ENCODE data around the gene ATP10B. TPM values are rescaled to one million over a fixed set of nuclear protein-coding genes. Genes with fewer than 3 reads are reported as not detected.

The ATP10B gene
- total RNA-seq, 2 donors from 2014 or later: 0.99 TPM; not detected in 1

DNA sequence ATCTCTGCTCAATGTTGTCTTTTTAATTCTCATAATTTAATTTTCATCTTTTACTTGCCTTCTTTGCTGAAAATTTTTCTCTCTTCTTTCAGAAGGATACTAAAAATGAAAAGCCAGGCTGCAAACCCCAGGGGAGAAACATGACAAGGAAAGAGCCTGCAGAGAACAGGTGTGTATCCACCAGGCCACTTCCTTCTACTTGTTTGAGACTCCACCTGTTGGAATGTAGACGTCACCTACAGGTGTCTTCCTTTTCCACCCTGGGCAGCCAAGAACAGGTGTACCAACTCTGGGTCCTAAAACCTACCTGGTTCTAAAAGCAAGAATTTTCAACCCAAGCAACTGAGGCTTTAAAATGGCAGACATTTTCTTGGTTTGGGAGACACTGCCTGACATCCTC is 166.8 kb downstream of the ATP10B start:
- no peaks in the 10 kb centered on the region for H3K9me3 ChIP-seq
- no peaks in the 10 kb centered on the region for H3K27me3 ChIP-seq (replicated peaks; ENCODE audit: insufficient read depth)
- no peak overlapping the region for H3K4me3 ChIP-seq
- H3K4me1 ChIP-seq (ENCODE audit: control insufficient read depth in 1 of 2, low read depth in 2 of 2): no peaks in the 10 kb centered on the region
- no peak for DNase-seq (ENCODE audit: low spot score)
- TF ChIP-seq, protein P1, sequence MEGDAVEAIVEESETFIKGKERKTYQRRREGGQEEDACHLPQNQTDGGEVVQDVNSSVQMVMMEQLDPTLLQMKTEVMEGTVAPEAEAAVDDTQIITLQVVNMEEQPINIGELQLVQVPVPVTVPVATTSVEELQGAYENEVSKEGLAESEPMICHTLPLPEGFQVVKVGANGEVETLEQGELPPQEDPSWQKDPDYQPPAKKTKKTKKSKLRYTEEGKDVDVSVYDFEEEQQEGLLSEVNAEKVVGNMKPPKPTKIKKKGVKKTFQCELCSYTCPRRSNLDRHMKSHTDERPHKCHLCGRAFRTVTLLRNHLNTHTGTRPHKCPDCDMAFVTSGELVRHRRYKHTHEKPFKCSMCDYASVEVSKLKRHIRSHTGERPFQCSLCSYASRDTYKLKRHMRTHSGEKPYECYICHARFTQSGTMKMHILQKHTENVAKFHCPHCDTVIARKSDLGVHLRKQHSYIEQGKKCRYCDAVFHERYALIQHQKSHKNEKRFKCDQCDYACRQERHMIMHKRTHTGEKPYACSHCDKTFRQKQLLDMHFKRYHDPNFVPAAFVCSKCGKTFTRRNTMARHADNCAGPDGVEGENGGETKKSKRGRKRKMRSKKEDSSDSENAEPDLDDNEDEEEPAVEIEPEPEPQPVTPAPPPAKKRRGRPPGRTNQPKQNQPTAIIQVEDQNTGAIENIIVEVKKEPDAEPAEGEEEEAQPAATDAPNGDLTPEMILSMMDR (IDR thresholded peaks at IDR 0.05): no peak
- ATAC-seq (ENCODE audit: insufficient number of reproducible peaks, low FRiP score, low read depth): no peak
- H3K27ac ChIP-seq: no peak overlapping the region
- no peaks in the 10 kb centered on the region for H3K36me3 ChIP-seq

DNA sequence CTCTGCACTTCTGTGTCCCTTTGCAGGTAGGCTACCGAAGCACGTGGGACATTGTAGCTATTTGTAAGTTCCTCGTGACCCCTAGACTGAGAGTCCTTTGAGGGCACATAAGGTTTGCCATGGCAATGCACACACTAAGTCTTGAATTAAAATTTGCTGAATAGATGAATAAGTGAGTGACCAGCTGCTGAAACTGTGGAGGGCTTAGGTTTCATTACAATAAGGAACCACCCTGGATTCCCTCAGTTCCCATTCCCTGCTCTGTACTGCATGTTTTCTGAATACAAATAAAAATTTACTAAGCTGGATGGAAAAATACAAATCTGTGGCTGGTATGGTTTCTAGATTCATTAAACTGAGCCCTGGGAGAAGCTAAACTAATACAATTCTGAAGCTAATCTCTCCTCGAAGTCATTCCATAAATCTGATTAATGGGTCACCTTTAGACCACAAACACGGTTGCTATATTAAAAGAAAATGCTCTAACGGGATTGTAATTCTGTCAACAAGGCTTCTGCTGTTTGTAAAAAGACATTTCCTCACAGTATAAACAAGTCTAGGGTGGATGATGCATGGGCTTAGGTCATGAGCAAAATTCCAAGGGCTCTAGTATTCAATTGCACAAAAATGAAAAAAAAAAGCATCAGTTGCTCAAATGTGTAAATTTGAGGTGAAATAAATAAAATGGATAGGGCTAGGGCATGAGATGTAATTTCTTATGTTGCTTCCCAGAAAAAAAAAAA is 172.3 kb downstream of the ATP10B start:
- no peak for DNase-seq (ENCODE audit: low spot score)
- TF ChIP-seq, protein P1 (IDR thresholded peaks at IDR 0.05): no peak
- Histone ChIP-seq H3K27me3 (replicated peaks; ENCODE audit: insufficient read depth) (no peaks in the 10 kb centered on the region), H3K36me3 (no peaks in the 10 kb centered on the region), H3K9me3 (no peaks in the 10 kb centered on the region), H3K4me3 (no peak overlapping the region), H3K27ac (no peak overlapping the region), H3K4me1 (ENCODE audit: control insufficient read depth in 1 of 2, low read depth in 2 of 2) (no peaks in the 10 kb centered on the region)
- no peak for ATAC-seq (ENCODE audit: insufficient number of reproducible peaks, low FRiP score, low read depth)

DNA sequence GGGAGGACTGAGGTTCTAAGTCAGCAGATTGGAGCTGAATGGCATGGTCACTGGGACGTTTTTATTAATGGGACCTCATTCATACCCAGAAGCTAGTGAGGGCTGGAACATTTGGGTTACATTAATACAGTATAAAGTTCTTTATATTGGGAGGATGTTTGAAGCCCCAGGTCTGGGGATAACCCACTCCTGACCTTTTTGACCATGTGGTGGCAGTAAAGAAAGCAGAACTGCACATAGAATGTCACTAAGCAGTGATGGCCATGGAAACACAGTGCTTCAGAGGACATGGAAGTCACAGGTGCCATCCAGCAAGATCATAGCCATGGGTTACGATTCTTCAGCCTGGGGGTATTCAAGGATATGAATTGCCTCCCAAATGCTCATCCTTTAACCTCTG is 176.0 kb downstream of the ATP10B start:
- TF ChIP-seq, protein P1 (IDR thresholded peaks at IDR 0.05): no peak
- Histone ChIP-seq H3K4me3 (no peak overlapping the region), H3K9me3 (no peaks in the 10 kb centered on the region), H3K4me1 (ENCODE audit: control insufficient read depth in 1 of 2, low read depth in 2 of 2) (no peaks in the 10 kb centered on the region), H3K27ac (no peak overlapping the region), H3K27me3 (replicated peaks; ENCODE audit: insufficient read depth) (no peaks in the 10 kb centered on the region), H3K36me3 (no peaks in the 10 kb centered on the region)
- ATAC-seq (ENCODE audit: insufficient number of reproducible peaks, low FRiP score, low read depth) (no peak), DNase-seq (ENCODE audit: low spot score) (no peak)

GRCh38 chr5:160674901-160675300 is 177.1 kb downstream of the ATP10B start:
- Histone ChIP-seq H3K27ac (no peak overlapping the region), H3K9me3 (no peaks in the 10 kb centered on the region), H3K4me1 (ENCODE audit: control insufficient read depth in 1 of 2, low read depth in 2 of 2) (no peaks in the 10 kb centered on the region), H3K4me3 (no peak overlapping the region), H3K36me3 (no peaks in the 10 kb centered on the region), H3K27me3 (replicated peaks; ENCODE audit: insufficient read depth) (no peaks in the 10 kb centered on the region)
- no peak for ATAC-seq (ENCODE audit: insufficient number of reproducible peaks, low FRiP score, low read depth)
- TF ChIP-seq, protein P1 (IDR thresholded peaks at IDR 0.05): no peak
- no peak for DNase-seq (ENCODE audit: low spot score)

DNA sequence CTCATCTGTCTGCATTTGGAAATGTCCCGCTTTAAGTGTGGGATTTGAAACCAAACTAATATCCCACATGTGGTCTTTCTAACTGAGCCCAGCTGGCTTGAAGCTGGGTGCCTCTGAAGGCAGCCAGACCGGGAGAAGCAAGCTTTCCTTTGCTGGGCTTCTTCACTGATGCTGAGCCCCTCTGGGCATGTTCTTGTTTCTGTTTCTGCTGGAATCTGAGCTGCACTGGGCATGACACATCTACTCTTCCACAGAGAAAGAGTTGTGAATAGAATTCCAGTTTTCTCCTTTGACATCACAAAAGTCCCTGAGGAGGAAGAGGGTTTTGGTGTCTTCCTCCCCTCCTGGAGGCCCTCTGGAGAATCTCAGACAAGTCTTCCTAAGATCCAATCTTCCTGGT is 179.5 kb downstream of the ATP10B start:
- DNase-seq (ENCODE audit: low spot score) (no peak), ATAC-seq (ENCODE audit: insufficient number of reproducible peaks, low FRiP score, low read depth) (no peak)
- TF ChIP-seq, protein P1 (IDR thresholded peaks at IDR 0.05): no peak
- no peak overlapping the region for H3K27ac ChIP-seq
- no peaks in the 10 kb centered on the region for H3K4me1 ChIP-seq (ENCODE audit: control insufficient read depth in 1 of 2, low read depth in 2 of 2)
- H3K36me3 ChIP-seq: no peaks in the 10 kb centered on the region
- no peak overlapping the region for H3K4me3 ChIP-seq
- H3K9me3 ChIP-seq: no peaks in the 10 kb centered on the region
- no peaks in the 10 kb centered on the region for H3K27me3 ChIP-seq (replicated peaks; ENCODE audit: insufficient read depth)

Measured in thoracic aorta (tissue), 2 donors.